Right atrium auricular region (tissue), 2 donors: ENCODE results near the gene PCGF1. TPM values are rescaled to one million over a fixed set of nuclear protein-coding genes. Genes with fewer than 3 reads are reported as not detected.
A peak's percentile ranks its signal among the peaks of the same experiment; 100 is the strongest.

Experiments
- DNase-seq: peaks from one replicate; pipeline ENCODE4 v3.0.0-alpha.2; 2019; ENCODE audit warnings: low spot score
- H3K27ac ChIP-seq, 2 donors: fragments of 200-600 bp; sonication (generic); 1 replicate in 1 of 2; 2 replicates in 1 of 2; pipeline ENCODE4 v1.5.1; 2016 to 2019
- H3K27me3 ChIP-seq, 2 donors: fragments of 200-600 bp; sonication (generic); one replicate each; pipeline versions ENCODE4 v1.5.1 to v1.6.0; 2017 to 2019
- H3K36me3 ChIP-seq: fragments of 200-600 bp; sonication (generic); one replicate; pipeline ENCODE4 v1.5.1; 2016
- H3K4me1 ChIP-seq, 2 donors: fragments of 200-600 bp; sonication (generic); one replicate each; pipeline versions ENCODE4 v1.5.1 to v1.6.0; 2017 to 2019
- H3K4me3 ChIP-seq, 2 donors: fragments of 200-600 bp; sonication (generic); 1 replicate in 1 of 2; 2 replicates in 1 of 2; pipeline ENCODE4 v1.5.1; 2017 to 2019; ENCODE audit warnings: mild to moderate bottlenecking in 1 of 2, moderate library complexity in 1 of 2
- H3K9me3 ChIP-seq, 2 donors: fragments of 200-600 bp; sonication (generic); one replicate each; pipeline ENCODE4 v1.5.1; 2019
- CTCF ChIP-seq, 2 donors: fragments of 200-600 bp; sonication (generic); IDR thresholded peaks; one replicate each; pipeline ENCODE4 v1.5.1; 2019; ENCODE audit warnings: antibody characterized with exemption in 2 of 2
- total RNA-seq, 2 donors: library from RNA; depleted of rRNA; stranded (reverse); fragments of >200 nt; gene quantifications; one replicate each; pipeline ENCODE4 v1.1.0, GENCODE V29; 2016

The PCGF1 gene
- total RNA-seq, 2 donors from 2014 or later: 15.2 to 19.0 TPM

GRCh38 chr2:74551530-74551929 lies 44.0 kb upstream of the PCGF1 start:
- TF ChIP-seq CTCF (IDR thresholded peaks at IDR 0.05): no peak
- Histone ChIP-seq H3K9me3 (no peaks in the 10 kb centered on the region), H3K4me1 (peaks cover 0 to 34% of the 10 kb centered on the region in 2 donors), H3K36me3 (no peaks in the 10 kb centered on the region), H3K27me3 (no peaks in the 10 kb centered on the region), H3K27ac (no peak overlapping the region), H3K4me3 (no peak overlapping the region)
- DNase-seq: no peak

DNA sequence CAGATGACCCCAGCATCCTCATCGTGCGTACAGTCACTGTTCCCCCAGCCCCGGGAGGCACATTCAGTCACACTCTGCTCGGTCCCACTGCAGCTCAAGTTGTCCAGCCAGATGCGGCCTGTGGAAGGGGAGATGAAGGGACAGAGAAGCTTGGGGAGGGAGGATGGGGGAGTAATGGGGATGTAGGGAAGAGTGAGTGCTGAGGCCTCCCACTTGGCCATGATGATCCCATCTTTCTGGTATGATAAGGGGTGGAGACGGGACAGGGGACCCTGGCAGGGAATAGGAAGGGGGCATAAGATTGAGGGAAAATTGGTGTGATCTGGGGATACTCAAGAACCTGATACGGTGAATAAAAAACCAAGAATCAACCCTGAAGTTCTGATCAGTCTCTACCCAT lies 42.7 kb upstream of the PCGF1 start:
- TF ChIP-seq CTCF (IDR thresholded peaks at IDR 0.05): no peak
- DNase-seq: no peak
- peaks cover 0 to 30% of the 10 kb centered on the region in 2 donors for H3K4me1 ChIP-seq

GRCh38 chr2:74548900-74549826 lies 41.7 kb upstream of the PCGF1 start:
- H3K4me1 ChIP-seq: peaks cover 0 to 27% of the 10 kb centered on the region in 2 donors
- H3K27ac ChIP-seq: peak overlapping the region; percentile 72 to 76
- no peaks in the 10 kb centered on the region for H3K9me3 ChIP-seq
- no peaks in the 10 kb centered on the region for H3K36me3 ChIP-seq
- H3K27me3 ChIP-seq: no peaks in the 10 kb centered on the region
- H3K4me3 ChIP-seq: peak overlapping the region; percentile 31 to 64
- TF ChIP-seq CTCF (IDR thresholded peaks at IDR 0.05): peak in 1 of 2 donors; percentile 24
- peak; percentile 78 for DNase-seq

More for the DNA sequence above, 42.7 kb upstream of the PCGF1 start:
- Histone ChIP-seq H3K27me3 (no peaks in the 10 kb centered on the region), H3K9me3 (no peaks in the 10 kb centered on the region), H3K27ac (no peak overlapping the region), H3K36me3 (no peaks in the 10 kb centered on the region), H3K4me3 (no peak overlapping the region)

DNA sequence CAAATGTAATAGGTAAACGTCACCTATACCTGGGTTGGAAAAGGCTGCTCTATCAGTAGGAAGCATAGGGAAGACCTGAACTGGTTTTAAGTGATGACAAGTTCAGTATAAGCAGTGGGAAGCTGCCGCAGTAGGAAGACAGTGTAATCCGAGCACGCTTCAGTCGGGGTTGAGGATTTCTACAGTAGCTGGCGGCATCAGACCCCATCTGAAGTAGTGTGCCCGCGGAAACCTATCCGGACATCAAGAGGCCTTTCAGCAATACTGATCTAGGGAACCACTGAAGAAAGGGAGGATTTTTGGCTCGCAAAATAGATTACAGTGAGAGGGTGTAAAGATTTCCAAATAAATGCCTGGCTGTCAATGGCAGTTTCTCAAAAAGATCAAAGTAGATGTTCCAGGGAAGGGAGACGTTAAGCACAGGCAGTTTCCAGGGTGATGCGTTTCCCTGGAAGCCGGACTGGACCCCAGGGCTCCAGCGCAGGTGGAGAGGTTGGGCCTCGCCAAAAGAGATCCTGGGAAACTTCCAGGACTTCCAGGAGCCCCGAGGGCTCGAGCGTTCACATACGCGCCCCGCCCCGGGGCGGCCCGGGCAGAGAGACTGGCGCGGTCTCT lies 40.9 kb upstream of the PCGF1 start:
- Histone ChIP-seq H3K27ac (peak overlapping the region; percentile 72 to 76), H3K27me3 (no peaks in the 10 kb centered on the region), H3K9me3 (no peaks in the 10 kb centered on the region), H3K36me3 (no peaks in the 10 kb centered on the region), H3K4me3 (peak overlapping the region; percentile 31 to 64), H3K4me1 (peaks cover 0 to 23% of the 10 kb centered on the region in 2 donors)
- no peak for TF ChIP-seq CTCF (IDR thresholded peaks at IDR 0.05)
- no peak for DNase-seq

GRCh38 chr2:74546004-74546403 lies 38.5 kb upstream of the PCGF1 start:
- no peaks in the 10 kb centered on the region for H3K27me3 ChIP-seq
- no peaks in the 10 kb centered on the region for H3K36me3 ChIP-seq
- peaks cover 0 to 17% of the 10 kb centered on the region in 2 donors for H3K4me1 ChIP-seq
- no peak overlapping the region for H3K27ac ChIP-seq
- no peak for DNase-seq
- no peak overlapping the region for H3K4me3 ChIP-seq
- H3K9me3 ChIP-seq: no peaks in the 10 kb centered on the region
- TF ChIP-seq CTCF (IDR thresholded peaks at IDR 0.05): no peak
